Measurements from ENCODE around the gene TCTN1.
"Not testable (repeated sequence)": the region's sequence is repeated elsewhere in the genome, so short reads cannot be mapped to it uniquely, and the experiment has no call there.

TCTN1 gene

GRCh38 chr12:110600254-110600653 is 13.7 kb upstream of the TCTN1 start:
- H3K79me2 ChIP-seq (ENCODE audit: low read length): no peaks in the 10 kb centered on the region
- H3K27me3 ChIP-seq (replicated peaks; ENCODE audit: insufficient read depth, low read length): no peaks in the 10 kb centered on the region
- no peak overlapping the region for H2AFZ ChIP-seq (ENCODE audit: low read length)
- H3K9me2 ChIP-seq (replicated peaks; ENCODE audit: insufficient read depth, low read length): no peaks in the 10 kb centered on the region
- TF ChIP-seq CTCF (IDR thresholded peaks at IDR 0.05; ENCODE audit: low read length) (peak; percentile 31), EZH2phosphoT487 (IDR thresholded peaks at IDR 0.05; ENCODE audit: low read length) (no peak)
- H3K36me3 ChIP-seq (replicated peaks; ENCODE audit: insufficient read depth, low read length): no peaks in the 10 kb centered on the region
- no peak overlapping the region for H3K4me2 ChIP-seq (ENCODE audit: low read depth, low read length)
- H3K9ac ChIP-seq (ENCODE audit: low read length): no peak overlapping the region
- no peaks in the 10 kb centered on the region for H3F3A ChIP-seq (ENCODE audit: insufficient read depth, low read length)
- H3K4me1 ChIP-seq (ENCODE audit: low read length): no peaks in the 10 kb centered on the region
- no peaks in the 10 kb centered on the region for H3K9me3 ChIP-seq (replicated peaks; ENCODE audit: insufficient read depth, low read length)
- DNase-seq: peak; percentile 51
- H4K20me1 ChIP-seq (ENCODE audit: insufficient read depth, low read length): no peaks in the 10 kb centered on the region
- H3K27ac ChIP-seq (ENCODE audit: low read length): no peak overlapping the region
- no peak overlapping the region for H3K4me3 ChIP-seq (ENCODE audit: low read length)

GRCh38 chr12:110602085-110602814 is 11.7 kb upstream of the TCTN1 start:
- peak; percentile 41 for DNase-seq
- TF ChIP-seq CTCF (IDR thresholded peaks at IDR 0.05; ENCODE audit: low read length): peak; percentile 50
- H3K27ac ChIP-seq (ENCODE audit: low read length); H4K20me1 ChIP-seq (ENCODE audit: insufficient read depth, low read length); H2AFZ ChIP-seq (ENCODE audit: low read length); H3F3A ChIP-seq (ENCODE audit: insufficient read depth, low read length); H3K4me1 ChIP-seq (ENCODE audit: low read length); H3K4me2 ChIP-seq (ENCODE audit: low read depth, low read length); H3K9ac ChIP-seq (ENCODE audit: low read length); H3K9me2 ChIP-seq (replicated peaks; ENCODE audit: insufficient read depth, low read length); H3K36me3 ChIP-seq (replicated peaks; ENCODE audit: insufficient read depth, low read length); H3K4me3 ChIP-seq (ENCODE audit: low read length); H3K27me3 ChIP-seq (replicated peaks; ENCODE audit: insufficient read depth, low read length); H3K9me3 ChIP-seq (replicated peaks; ENCODE audit: insufficient read depth, low read length); H3K79me2 ChIP-seq (ENCODE audit: low read length): not testable (repeated sequence)

- TF ChIP-seq EZH2 (optimal IDR thresholded peaks at IDR 0.05; ENCODE audit: low read depth, low read length) (no peak), EZH2phosphoT487 (IDR thresholded peaks at IDR 0.05; ENCODE audit: low read length) (no peak), CTCF (IDR thresholded peaks at IDR 0.05; ENCODE audit: low read length) (no peak)
Measured at GRCh38 chr12:110606253-110606611, 7.7 kb upstream of the TCTN1 start.

More at GRCh38 chr12:110606253-110606611, 7.7 kb upstream of the TCTN1 start:
- H3K9ac ChIP-seq (ENCODE audit: low read length): peak overlapping the region; percentile 44; the same call in 1 of the 2 replicates
- no peaks in the 10 kb centered on the region for H3K79me2 ChIP-seq (ENCODE audit: low read length)
- H3K4me1 ChIP-seq (ENCODE audit: low read length): no peaks in the 10 kb centered on the region
- H4K20me1 ChIP-seq (ENCODE audit: insufficient read depth, low read length): no peaks in the 10 kb centered on the region
- DNase-seq: no peak
- H3K9me3 ChIP-seq (replicated peaks; ENCODE audit: insufficient read depth, low read length): no peaks in the 10 kb centered on the region
- peak overlapping the region; percentile 63; the same call in 1 of the 2 replicates for H3K27ac ChIP-seq (ENCODE audit: low read length)
- no peaks in the 10 kb centered on the region for H3F3A ChIP-seq (ENCODE audit: insufficient read depth, low read length)
- H2AFZ ChIP-seq (ENCODE audit: low read length): peak overlapping the region; percentile 53; the same call in 1 of the 2 replicates
- H3K9me2 ChIP-seq (replicated peaks; ENCODE audit: insufficient read depth, low read length): no peaks in the 10 kb centered on the region
- no peaks in the 10 kb centered on the region for H3K36me3 ChIP-seq (replicated peaks; ENCODE audit: insufficient read depth, low read length)
- H3K27me3 ChIP-seq (replicated peaks; ENCODE audit: insufficient read depth, low read length): no peaks in the 10 kb centered on the region
- H3K4me2 ChIP-seq (ENCODE audit: low read depth, low read length): peak overlapping the region; percentile 34; the same call in 1 of the 2 replicates
- peak overlapping the region; percentile 54; the same call in 1 of the 2 replicates for H3K4me3 ChIP-seq (ENCODE audit: low read length)

All from MM.1S (cell line).